Epithelial cell of esophagus (primary cell): ENCODE results near the gene RAB37.

ENCODE experiments used
- DNase-seq: peaks from one replicate; pipeline ENCODE4 v3.0.0; 2010; ENCODE audit warnings: low read depth
- H3K4me3 ChIP-seq: 2 replicates; pipeline ENCODE4 v1.5.1; 2011; ENCODE audit warnings: mild to moderate bottlenecking, low read length, control low read depth
- CTCF ChIP-seq: IDR thresholded peaks from 2 replicates; pipeline ENCODE4 v1.5.1; 2011; ENCODE audit warnings: low read depth, mild to moderate bottlenecking, low read length, control low read depth, inconsistent platforms; ENCODE audit not compliant: insufficient read depth; ENCODE audit errors: missing control alignments

Gene RAB37

GRCh38 chr17:74744714-74745547 lies 7.9 kb downstream of the RAB37 start:
- TF ChIP-seq CTCF = peak; percentile 99
- no peak overlapping the region for H3K4me3 ChIP-seq
- peak; percentile 74 for DNase-seq

- no peak for TF ChIP-seq CTCF
- no peak for DNase-seq
- no peak overlapping the region for H3K4me3 ChIP-seq
Measured at GRCh38 chr17:74745548-74746177, 8.6 kb downstream of the RAB37 start.

- no peak for TF ChIP-seq CTCF
- no peak for DNase-seq
- no peak overlapping the region for H3K4me3 ChIP-seq
Measured at GRCh38 chr17:74746376-74746775, 9.3 kb downstream of the RAB37 start.

GRCh38 chr17:74746922-74747321 lies 9.9 kb downstream of the RAB37 start:
- no peak overlapping the region for H3K4me3 ChIP-seq
- DNase-seq = no peak
- no peak for TF ChIP-seq CTCF

- H3K4me3 ChIP-seq = peak overlapping the region; percentile 46
- no peak for TF ChIP-seq CTCF
- DNase-seq = no peak
Measured at GRCh38 chr17:74748279-74748528, 11.1 kb downstream of the RAB37 start.

- DNase-seq = peak; percentile 95
- no peak for TF ChIP-seq CTCF
- peak within 1 kb of the TSS; percentile 93 for H3K4me3 ChIP-seq
Measured at GRCh38 chr17:74748529-74749278, 11.6 kb downstream of the RAB37 start, which contains the start of gene NHERF1. Gene NHERF1, plus strand, starts transcription at chr17:74748628. Its CDS starts 219 bp downstream, at chr17:74748847.
